ACC112 (cell line): Measurements from ENCODE around the gene LMAN2L.

ENCODE experiments used
- H2AFZ ChIP-seq: fragments of 200-600 bp; sonication (generic); one replicate; pipeline ENCODE4 v1.6.0; 2017; ENCODE audit warnings: antibody characterized with exemption, low read length; ENCODE audit not compliant: unreplicated experiment
- H3K27ac ChIP-seq: fragments of 200-600 bp; sonication (generic); 2 replicates; pipeline ENCODE4 v1.5.1; 2014; ENCODE audit warnings: low read depth, mild to moderate bottlenecking, antibody characterized with exemption, low read length, moderate library complexity
- H3K27me3 ChIP-seq: fragments of 200-600 bp; sonication (generic); 2 replicates; pipeline ENCODE4 v1.6.1; 2014; ENCODE audit warnings: mild to moderate bottlenecking, antibody characterized with exemption, low read length, moderate library complexity, mixed read lengths; ENCODE audit not compliant: insufficient read depth
- H3K36me3 ChIP-seq: fragments of 200-600 bp; sonication (generic); 2 replicates; pipeline ENCODE4 v1.6.1; 2016; ENCODE audit warnings: mild to moderate bottlenecking, antibody characterized with exemption, low read length, moderate library complexity, mixed read lengths; ENCODE audit not compliant: insufficient read depth
- H3K4me1 ChIP-seq: fragments of 200-600 bp; sonication (generic); one replicate; pipeline ENCODE4 v1.6.1; 2016; ENCODE audit warnings: low read length, mixed read lengths; ENCODE audit not compliant: insufficient read depth, unreplicated experiment, control insufficient read depth
- H3K4me3 ChIP-seq: fragments of 200-600 bp; sonication (generic); 2 replicates; pipeline ENCODE4 v1.5.1; 2014; ENCODE audit warnings: mild to moderate bottlenecking, low read depth, low read length
- H3K79me2 ChIP-seq: fragments of 200-600 bp; sonication (generic); one replicate; pipeline ENCODE4 v1.6.0; 2016; ENCODE audit warnings: low read length; ENCODE audit not compliant: control insufficient read depth, unreplicated experiment, insufficient read depth

Gene LMAN2L

GRCh38 chr2:96693286-96694200, 46.3 kb downstream of the LMAN2L start:
- Histone ChIP-seq H3K4me1 (no peaks in the 10 kb centered on the region), H3K4me3 (no peak overlapping the region), H3K27ac (no peak overlapping the region), H3K36me3 (no peaks in the 10 kb centered on the region), H3K27me3 (no peaks in the 10 kb centered on the region), H2AFZ (no peak overlapping the region), H3K79me2 (no peaks in the 10 kb centered on the region)

GRCh38 chr2:96692094-96692971, 47.5 kb downstream of the LMAN2L start:
- no peaks in the 10 kb centered on the region for H3K36me3 ChIP-seq
- H3K27ac ChIP-seq = no peak overlapping the region
- H3K27me3 ChIP-seq = no peaks in the 10 kb centered on the region
- no peaks in the 10 kb centered on the region for H3K4me1 ChIP-seq
- no peak overlapping the region for H3K4me3 ChIP-seq
- no peak overlapping the region for H2AFZ ChIP-seq
- no peaks in the 10 kb centered on the region for H3K79me2 ChIP-seq

GRCh38 chr2:96691022-96691612, 48.7 kb downstream of the LMAN2L start:
- no peak overlapping the region for H3K27ac ChIP-seq
- no peaks in the 10 kb centered on the region for H3K36me3 ChIP-seq
- no peak overlapping the region for H2AFZ ChIP-seq
- H3K4me3 ChIP-seq = no peak overlapping the region
- no peaks in the 10 kb centered on the region for H3K4me1 ChIP-seq
- no peaks in the 10 kb centered on the region for H3K79me2 ChIP-seq
- no peaks in the 10 kb centered on the region for H3K27me3 ChIP-seq

DNA sequence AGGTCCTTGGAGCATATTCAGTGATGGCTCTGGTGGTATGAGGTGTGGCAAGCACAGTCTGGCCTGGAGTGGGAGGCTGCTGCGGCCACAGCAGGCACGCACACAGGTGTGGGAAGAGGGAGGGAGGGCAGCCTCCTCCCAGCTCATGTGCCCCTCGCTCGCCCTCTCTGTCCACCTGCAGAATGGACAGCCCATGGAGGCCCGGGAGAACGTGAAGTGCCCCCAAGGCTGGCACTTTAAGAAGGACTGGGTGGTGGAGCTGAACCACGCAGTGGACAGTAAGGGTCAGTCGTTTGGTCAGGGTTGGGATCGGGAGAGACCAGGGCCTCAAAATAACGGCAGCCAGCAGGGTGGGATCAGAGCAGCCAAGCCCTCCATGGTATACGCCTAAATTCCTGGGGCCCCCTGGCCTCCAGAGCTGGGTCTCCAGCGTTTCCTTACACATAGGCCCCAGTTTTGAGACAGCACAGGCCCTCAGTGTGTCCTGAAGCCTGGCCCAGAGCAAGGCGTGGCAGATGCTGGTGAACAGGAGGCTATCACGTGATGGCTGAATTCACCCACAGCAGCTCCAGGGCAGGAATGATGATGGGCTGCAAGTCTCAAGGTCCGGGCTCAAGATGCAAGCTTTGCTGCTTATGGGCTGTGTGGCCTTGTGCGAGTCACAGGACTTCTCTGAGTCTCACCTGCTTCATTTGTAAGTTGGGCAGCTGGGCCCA, 49.4 kb downstream of the LMAN2L start:
- Histone ChIP-seq H3K79me2 (no peaks in the 10 kb centered on the region), H3K27me3 (no peaks in the 10 kb centered on the region), H2AFZ (no peak overlapping the region), H3K4me1 (no peaks in the 10 kb centered on the region), H3K4me3 (no peak overlapping the region), H3K36me3 (no peaks in the 10 kb centered on the region), H3K27ac (no peak overlapping the region)

GRCh38 chr2:96689431-96689991, 50.4 kb downstream of the LMAN2L start:
- no peaks in the 10 kb centered on the region for H3K4me1 ChIP-seq
- H2AFZ ChIP-seq = no peak overlapping the region
- no peak overlapping the region for H3K27ac ChIP-seq
- no peaks in the 10 kb centered on the region for H3K36me3 ChIP-seq
- H3K79me2 ChIP-seq = no peaks in the 10 kb centered on the region
- 0 out of 2 replicates have a peak, but pooled peaks cover 4% of the 10 kb centered on the region for H3K27me3 ChIP-seq
- no peak overlapping the region for H3K4me3 ChIP-seq

- Histone ChIP-seq H3K36me3 (no peaks in the 10 kb centered on the region), H3K4me1 (no peaks in the 10 kb centered on the region), H3K27ac (no peak overlapping the region), H2AFZ (no peak overlapping the region), H3K27me3 (0 out of 2 replicates have a peak, but pooled peaks cover 4% of the 10 kb centered on the region), H3K4me3 (no peak overlapping the region), H3K79me2 (no peaks in the 10 kb centered on the region)
These were observed 51.0 kb downstream of the LMAN2L start for GRCh38 chr2:96688649-96689430.

DNA sequence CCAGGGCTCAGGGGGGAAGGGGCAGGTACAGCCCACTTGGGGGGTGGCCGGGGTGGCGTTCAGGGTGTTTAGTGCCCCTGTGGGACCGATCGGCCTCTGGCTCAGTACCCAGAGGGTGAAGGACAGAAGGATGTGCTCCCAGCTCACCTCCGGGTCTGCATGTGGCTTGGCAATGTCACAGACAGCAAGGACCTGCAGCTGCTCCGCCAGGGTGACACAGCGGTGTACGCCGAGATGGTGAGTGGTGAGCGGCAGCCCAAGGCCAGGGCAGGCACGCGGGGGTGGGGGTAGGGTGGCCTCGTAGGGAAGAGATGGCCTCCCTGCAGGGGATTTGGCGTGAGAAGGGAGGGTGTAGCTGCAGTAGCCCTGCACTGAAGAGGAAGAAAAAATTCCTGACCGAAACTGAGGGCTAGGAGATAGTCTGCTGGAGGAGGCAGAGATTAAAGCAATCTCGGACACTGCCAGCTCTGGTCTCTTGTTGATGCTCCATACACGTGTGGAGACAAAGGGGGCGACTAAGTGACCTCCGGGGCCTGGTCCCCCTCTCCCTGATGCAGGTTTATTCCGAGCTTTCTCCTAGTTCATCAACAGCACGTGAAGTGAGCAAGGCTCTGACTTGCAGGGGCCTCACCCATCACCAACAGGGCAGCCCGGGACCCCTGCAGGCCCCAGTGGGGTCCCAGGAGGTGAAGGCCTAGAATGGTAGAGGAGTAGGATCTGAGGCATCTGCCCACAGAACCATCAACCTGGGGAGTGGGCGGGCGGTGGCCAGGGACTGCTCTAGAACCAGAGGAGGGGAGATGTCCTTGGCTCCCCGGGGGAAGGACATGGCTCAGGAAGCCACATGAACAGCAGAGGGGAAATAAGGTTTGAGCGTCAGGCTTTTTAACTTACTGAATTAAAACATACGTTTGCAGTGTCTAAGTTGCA, 51.9 kb downstream of the LMAN2L start:
- no peak overlapping the region for H3K27ac ChIP-seq
- H3K4me3 ChIP-seq = no peak overlapping the region
- H3K79me2 ChIP-seq = no peaks in the 10 kb centered on the region
- H3K4me1 ChIP-seq = no peaks in the 10 kb centered on the region
- H3K27me3 ChIP-seq = 0 out of 2 replicates have a peak, but pooled peaks cover 4% of the 10 kb centered on the region
- no peak overlapping the region for H2AFZ ChIP-seq
- no peaks in the 10 kb centered on the region for H3K36me3 ChIP-seq

DNA sequence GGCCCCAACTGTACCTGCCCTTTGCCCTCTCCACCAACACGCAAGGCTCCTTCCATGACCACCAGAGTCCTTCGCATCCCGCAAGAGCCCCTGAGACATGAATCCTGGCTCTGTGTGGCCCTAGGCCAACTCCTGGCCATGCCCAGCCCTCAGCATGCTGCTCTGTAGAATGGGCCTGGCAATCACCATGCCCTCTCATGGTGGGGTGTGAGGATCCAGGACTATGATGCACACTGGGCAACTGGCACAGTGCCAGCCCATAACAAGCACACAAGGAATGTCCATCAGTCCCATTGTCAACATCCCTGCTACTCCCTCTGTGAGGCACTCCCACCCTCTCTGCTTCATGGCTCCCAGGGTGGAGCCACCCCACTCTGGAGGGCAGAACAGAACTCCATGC, 52.6 kb downstream of the LMAN2L start:
- Histone ChIP-seq H3K27ac (no peak overlapping the region), H3K36me3 (no peaks in the 10 kb centered on the region), H3K79me2 (no peaks in the 10 kb centered on the region), H2AFZ (no peak overlapping the region), H3K4me3 (no peak overlapping the region), H3K27me3 (0 out of 2 replicates have a peak, but pooled peaks cover 4% of the 10 kb centered on the region), H3K4me1 (no peaks in the 10 kb centered on the region)
